ENCODE results near the gene PDE3B. TPM values are rescaled to one million over a fixed set of nuclear protein-coding genes. Genes with fewer than 3 reads are reported as not detected.
A peak's percentile ranks its signal among the peaks of the same experiment; 100 is the strongest.
"Not testable (repeated sequence)": the region's sequence is repeated elsewhere in the genome, so short reads cannot be mapped to it uniquely, and the experiment has no call there.

PDE3B gene
- total and polyA plus RNA-seq, 9 of the 15 experiments (the other 6 are each of a cell fraction or from before 2014, with no cell fraction given), result 2.3 to 22.5 (median 12.2) TPM

- H3K9ac ChIP-seq (ENCODE audit: insufficient read depth in 1 of 2, low read depth in 2 of 2, low read length in 2 of 2); CTCF ChIA-PET (ENCODE audit: low intra/inter-chr PET ratio); H3K9me3 ChIP-seq (replicated peaks; ENCODE audit: control insufficient read depth, insufficient read depth, low read depth, low read length); POLR2A ChIA-PET; H3K4me3 ChIP-seq; ATAC-seq; H2AFZ ChIP-seq (ENCODE audit: low read depth, low read length); in situ Hi-C loops (cut with MboI); H3K9me1 ChIP-seq (ENCODE audit: control insufficient read depth, insufficient read depth, low read length); H3K4me1 ChIP-seq (replicated peaks in 1 of 2; ENCODE audit: control insufficient read depth in 2 of 2, insufficient read depth in 2 of 2, low read length in 2 of 2); intact Hi-C loops (cut with micrococcal nuclease); H4K20me1 ChIP-seq (replicated peaks; ENCODE audit: control insufficient read depth, insufficient read depth, low read length); H3K36me3 ChIP-seq (ENCODE audit: control insufficient read depth, insufficient read depth, low read length); H3K27ac ChIP-seq (ENCODE audit: extremely low read depth, low read depth, low read length); H3K27me3 ChIP-seq (ENCODE audit: control insufficient read depth in 2 of 2, insufficient read depth in 2 of 2, low read length in 2 of 2); FAIRE-seq; DNase-seq (ENCODE audit: extremely low read depth in 1 of 4, low spot score in 3 of 4); BruUV-seq (replicated peaks); H3K4me2 ChIP-seq (ENCODE audit: insufficient read depth, low read length): not testable (repeated sequence)
- TF ChIP-seq ZNF146 (CRISPR knock-in tag; IDR thresholded peaks at IDR 0.05; ENCODE audit: unreplicated experiment) (peak; percentile 83), BCOR (IDR thresholded peaks at IDR 0.05) (peak; percentile 54), KDM1A (IDR thresholded peaks at IDR 0.05) (peak in 1 of 2 experiments; percentile 32; a peak in 1 of 4 replicates)
- peaks cover 33% of the 10 kb centered on the region for H3K79me2 ChIP-seq (ENCODE audit: control insufficient read depth, insufficient read depth, low read length)
- WGBS (ENCODE audit: insufficient coverage, low coverage, missing lambda C conversion rate), result 52% methylated on average over 2 of the region's 2 CpGs
These were observed 52.1 kb downstream of the PDE3B start for GRCh38 chr11:14695656-14696055.

- Histone ChIP-seq H3K36me3 (ENCODE audit: control insufficient read depth, insufficient read depth, low read length) (no peaks in the 10 kb centered on the region; the same call in 2 of the 3 replicates), H3K27me3 (ENCODE audit: control insufficient read depth in 2 of 2, insufficient read depth in 2 of 2, low read length in 2 of 2) (no peaks in the 10 kb centered on the region), H2AFZ (ENCODE audit: low read depth, low read length) (no peak overlapping the region), H3K9me3 (replicated peaks; ENCODE audit: control insufficient read depth, insufficient read depth, low read depth, low read length) (peaks cover 3% of the 10 kb centered on the region), H3K9me1 (ENCODE audit: control insufficient read depth, insufficient read depth, low read length) (no peaks in the 10 kb centered on the region), H3K4me1 (replicated peaks in 1 of 2; ENCODE audit: control insufficient read depth in 2 of 2, insufficient read depth in 2 of 2, low read length in 2 of 2) (no peaks in the 10 kb centered on the region), H3K4me2 (ENCODE audit: insufficient read depth, low read length) (no peak overlapping the region), H3K79me2 (ENCODE audit: control insufficient read depth, insufficient read depth, low read length) (peaks cover 37% of the 10 kb centered on the region; the same call in 2 of the 3 replicates), H4K20me1 (replicated peaks; ENCODE audit: control insufficient read depth, insufficient read depth, low read length) (no peaks in the 10 kb centered on the region), H3K9ac (ENCODE audit: insufficient read depth in 1 of 2, low read depth in 2 of 2, low read length in 2 of 2) (no peak overlapping the region), H3K4me3 (no peak overlapping the region), H3K27ac (ENCODE audit: extremely low read depth, low read depth, low read length) (no peak overlapping the region; the same call in 2 of the 3 replicates)
- POLR2A ChIA-PET, result no interaction called here
- CTCF ChIA-PET (ENCODE audit: low intra/inter-chr PET ratio), result no interaction called here
- no TSS peak for BruUV-seq (replicated peaks)
- DNase-seq (ENCODE audit: extremely low read depth in 1 of 4, low spot score in 3 of 4), result no peak
- in situ Hi-C loops (cut with MboI), result no loop called here
- WGBS (ENCODE audit: insufficient coverage, low coverage, missing lambda C conversion rate), result 83% methylated on average over 1 of the region's 1 CpG
- no peak for FAIRE-seq
- intact Hi-C loops (cut with micrococcal nuclease), result no loop called here
- ATAC-seq, result no peak
- no peak for TF ChIP-seq DLX4 (CRISPR knock-in tag; IDR thresholded peaks at IDR 0.05)
- no peak for TF ChIP-seq RHOXF2B (CRISPR knock-in tag; conservative IDR thresholded peaks at IDR 0.05)
- TF ChIP-seq CHAMP1 (IDR thresholded peaks at IDR 0.05), result no peak
- TF ChIP-seq LCOR (CRISPR knock-in tag; IDR thresholded peaks at IDR 0.05), result no peak
- TF ChIP-seq BRD4 (IDR thresholded peaks at IDR 0.05), result no peak
- TF ChIP-seq NCOA1 (IDR thresholded peaks at IDR 0.05; ENCODE audit: low read depth), result no peak
- TF ChIP-seq ZNF583 (CRISPR knock-in tag; IDR thresholded peaks at IDR 0.05), result no peak
- TF ChIP-seq ZNF23 (CRISPR knock-in tag; IDR thresholded peaks at IDR 0.05), result no peak
- no peak for TF ChIP-seq GTF3C2 (IDR thresholded peaks at IDR 0.05; ENCODE audit: borderline replicate concordance, extremely low read depth, insufficient read length)
- TF ChIP-seq ZNF274 (IDR thresholded peaks at IDR 0.05; ENCODE audit: borderline replicate concordance, low read depth, low read length), result no peak
These were observed 55.2 kb downstream of the PDE3B start for GRCh38 chr11:14698771-14699170.

All from K562 (cell line).